DMS114 treated with DMSO at 0.1 percent for 48 hours (cell line): ENCODE data around the gene SCGB1C2.
A peak's percentile ranks its signal among the peaks of the same experiment; 100 is the strongest.
"Not testable (repeated sequence)": the region's sequence is repeated elsewhere in the genome, so short reads cannot be mapped to it uniquely, and the experiment has no call there.

Source experiments
- DNase-seq: peaks from one replicate; lab custom pipeline; 2025; ENCODE audit not compliant: unreplicated experiment; lab: John Stamatoyannopoulos, UW

The SCGB1C2 gene

DNA sequence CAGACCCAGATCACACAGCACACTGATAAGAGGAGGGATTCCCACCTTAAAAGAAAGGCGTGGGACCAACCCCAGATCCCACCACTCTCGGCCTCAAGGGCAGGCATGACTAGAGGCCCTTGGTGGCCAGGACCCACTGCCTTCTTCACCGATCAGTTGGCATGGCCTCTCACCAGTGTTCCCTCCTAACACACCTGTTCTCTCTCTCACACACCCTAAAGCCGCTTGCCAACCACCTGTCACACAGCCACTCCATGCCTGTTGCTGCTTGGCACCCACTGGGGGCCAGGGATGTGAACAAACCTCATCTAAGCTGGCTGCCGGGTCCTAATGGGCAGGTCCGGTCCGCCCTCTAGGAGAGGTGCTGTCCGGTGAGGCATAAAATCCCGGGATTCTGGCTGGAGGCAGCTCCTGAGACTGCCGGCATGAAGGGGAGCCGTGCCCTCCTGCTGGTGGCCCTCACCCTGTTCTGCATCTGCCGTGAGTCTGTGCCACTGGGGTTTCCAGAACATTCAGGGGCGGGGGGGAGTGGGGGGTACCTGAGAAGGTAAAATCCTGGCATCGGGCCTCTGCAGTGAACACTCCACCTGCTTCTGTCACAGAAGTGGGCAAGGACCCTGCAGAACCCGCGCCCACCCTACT, at the start of gene SCGB1C2:
Gene SCGB1C2 (plus strand): TSS at position 404 of the 642 bp plus-strand sequence. CDS start 22 bp downstream, at position 426.
- not testable (repeated sequence) for DNase-seq

GRCh38 chr17:113111-113510, 24.3 kb upstream of the SCGB1C2 start:
- DNase-seq: not testable (repeated sequence)

- not testable (repeated sequence) for DNase-seq
Measured at GRCh38 chr17:118339-118917, 18.9 kb upstream of the SCGB1C2 start.

DNA sequence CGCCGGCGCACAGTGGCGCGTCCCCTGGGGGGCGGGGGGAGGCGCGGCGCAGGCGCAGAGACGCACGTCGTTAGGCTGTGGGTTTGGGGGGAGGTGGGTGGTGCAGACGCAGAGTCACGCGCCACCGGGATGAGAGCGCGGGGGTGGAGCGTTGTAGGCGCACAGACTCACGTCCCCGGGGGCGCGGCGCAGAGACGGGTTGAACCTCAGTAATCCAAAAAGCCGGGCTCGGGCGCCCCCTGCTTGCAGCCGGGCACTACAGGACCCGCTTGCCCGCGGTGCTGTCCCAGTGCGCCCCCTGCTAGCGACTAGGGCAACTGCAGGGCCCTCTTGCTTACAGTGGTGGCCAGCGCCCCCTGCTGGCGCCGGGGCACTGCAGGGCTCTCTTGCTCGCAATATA, 3.4 kb upstream of the SCGB1C2 start:
- not testable (repeated sequence) for DNase-seq

DNA sequence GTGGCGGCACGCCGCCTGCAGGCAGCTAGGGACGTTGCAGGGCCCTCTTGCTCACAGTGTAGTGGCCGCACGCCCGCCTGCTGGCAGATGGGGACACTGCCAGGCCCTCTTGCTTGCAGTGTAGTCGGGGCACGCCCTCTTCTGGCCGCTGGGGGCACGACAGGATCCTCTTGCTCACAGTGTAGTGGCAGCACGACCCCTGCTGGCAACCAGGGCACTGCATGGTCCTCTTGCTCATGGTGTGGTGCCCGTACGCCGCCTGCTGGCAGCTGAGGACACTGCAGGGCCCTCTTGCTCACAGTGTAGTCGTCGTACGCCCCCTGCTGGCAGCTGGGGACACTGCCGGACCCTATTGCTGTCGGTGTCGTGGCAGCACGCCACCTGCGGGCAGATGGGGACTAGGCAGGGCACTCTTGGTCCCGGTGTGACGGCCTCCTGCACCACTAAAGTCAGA, 3.0 kb upstream of the SCGB1C2 start:
- DNase-seq: not testable (repeated sequence)

DNA sequence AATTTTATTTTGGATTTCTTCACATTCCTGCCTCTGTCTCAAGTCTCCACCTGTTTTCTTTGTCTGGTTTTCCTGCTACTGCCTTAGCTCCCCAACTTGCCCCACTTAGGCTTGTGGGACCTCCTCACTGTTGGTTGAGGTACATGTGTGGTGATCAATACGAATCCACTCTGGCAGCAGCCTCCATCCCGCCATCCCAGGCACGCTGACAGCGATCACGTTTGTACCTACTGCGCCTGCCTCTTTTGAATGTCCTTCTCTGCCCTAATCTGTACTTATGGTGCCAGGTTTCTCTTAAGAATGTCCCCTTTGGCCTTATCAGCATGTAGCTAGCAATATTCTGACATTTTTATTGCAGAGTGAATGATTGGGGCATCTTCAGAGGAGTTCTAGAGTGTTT, 2.3 kb upstream of the SCGB1C2 start:
- DNase-seq: not testable (repeated sequence)

GRCh38 chr17:135895-136294, 1.5 kb upstream of the SCGB1C2 start:
- DNase-seq: not testable (repeated sequence)

- not testable (repeated sequence) for DNase-seq
Measured at GRCh38 chr17:136531-136930, 838 bp upstream of the SCGB1C2 start.

GRCh38 chr17:139401-140205, 2.2 kb downstream of the SCGB1C2 start:
- DNase-seq: not testable (repeated sequence)

DNA sequence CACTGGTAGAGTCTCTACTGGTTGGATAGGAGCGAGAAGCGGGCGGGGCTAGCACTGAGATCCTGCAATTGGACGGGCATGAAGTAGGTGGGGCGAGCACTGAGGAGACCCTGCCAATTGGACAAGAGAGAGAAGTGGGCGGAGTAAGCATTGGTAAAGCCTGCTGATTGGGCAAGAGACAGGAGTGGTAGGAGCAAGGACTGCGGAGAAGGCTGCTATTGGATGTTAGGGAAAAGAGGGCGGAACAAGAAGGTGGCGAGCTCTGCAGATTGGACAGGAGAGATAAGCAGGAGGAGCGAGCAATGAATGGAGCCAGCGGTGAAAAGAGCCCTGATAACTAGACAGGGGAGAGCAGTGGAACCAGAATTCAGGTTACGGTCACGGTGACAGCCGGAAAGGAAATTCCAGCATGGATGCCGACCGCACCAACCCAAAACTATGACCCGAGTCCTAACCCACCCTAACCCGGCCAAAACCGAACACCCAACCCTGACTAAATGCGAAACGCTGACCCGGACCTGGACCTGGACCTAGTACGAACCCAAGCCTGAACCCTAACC, 4.8 kb downstream of the SCGB1C2 start:
- DNase-seq: peak; percentile 17

- DNase-seq: no peak
Measured at GRCh38 chr17:142876-143784, 5.8 kb downstream of the SCGB1C2 start.

DNA sequence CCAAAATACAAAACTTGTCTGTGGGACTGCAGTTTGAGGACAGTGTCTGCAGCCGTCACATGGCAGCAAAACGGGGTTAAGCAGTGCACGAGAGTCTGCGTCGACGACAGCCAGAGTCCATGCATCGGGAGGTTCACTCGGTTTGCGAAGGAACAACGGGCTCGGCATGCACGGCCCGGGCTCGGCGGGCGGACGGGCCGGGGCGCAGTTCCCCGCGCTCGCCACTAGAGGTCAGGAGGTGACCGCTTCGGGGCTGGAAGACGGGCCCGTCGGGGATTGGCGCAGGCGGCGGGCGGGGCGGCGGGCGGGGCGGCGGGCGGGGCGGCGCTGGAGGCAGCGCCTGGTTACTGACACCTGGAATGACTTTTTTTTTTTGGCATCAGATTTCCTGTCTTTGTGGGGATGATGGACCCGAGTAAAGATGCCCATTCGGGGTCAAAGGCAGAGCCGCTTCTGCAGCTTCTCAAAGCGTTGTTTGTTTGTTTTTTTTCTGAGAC, 6.5 kb downstream of the SCGB1C2 start:
- peak; percentile 40 for DNase-seq

- DNase-seq: no peak
Measured at GRCh38 chr17:144936-145670, 7.7 kb downstream of the SCGB1C2 start.

GRCh38 chr17:145671-146541, 8.5 kb downstream of the SCGB1C2 start:
- no peak for DNase-seq

DNA sequence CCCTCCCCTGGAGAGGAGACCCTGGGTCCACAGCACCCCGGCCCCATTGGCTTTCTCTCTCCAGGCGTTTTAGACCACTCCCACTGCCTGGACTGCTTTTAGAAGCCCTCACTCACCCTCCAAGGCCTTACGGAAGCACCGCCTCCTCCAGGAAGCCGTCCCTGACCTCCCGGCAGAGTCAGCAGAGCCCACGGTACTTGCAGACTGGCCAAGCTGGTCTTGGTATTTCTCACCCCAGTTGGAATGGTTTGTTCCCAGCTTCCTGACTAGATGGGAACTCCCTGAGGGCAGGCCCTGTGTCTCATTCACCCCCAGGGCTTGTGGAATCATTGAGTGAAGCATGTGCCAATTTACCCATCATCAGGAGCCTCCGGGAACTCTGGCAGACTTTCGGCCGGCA, 9.2 kb downstream of the SCGB1C2 start:
- no peak for DNase-seq

DNA sequence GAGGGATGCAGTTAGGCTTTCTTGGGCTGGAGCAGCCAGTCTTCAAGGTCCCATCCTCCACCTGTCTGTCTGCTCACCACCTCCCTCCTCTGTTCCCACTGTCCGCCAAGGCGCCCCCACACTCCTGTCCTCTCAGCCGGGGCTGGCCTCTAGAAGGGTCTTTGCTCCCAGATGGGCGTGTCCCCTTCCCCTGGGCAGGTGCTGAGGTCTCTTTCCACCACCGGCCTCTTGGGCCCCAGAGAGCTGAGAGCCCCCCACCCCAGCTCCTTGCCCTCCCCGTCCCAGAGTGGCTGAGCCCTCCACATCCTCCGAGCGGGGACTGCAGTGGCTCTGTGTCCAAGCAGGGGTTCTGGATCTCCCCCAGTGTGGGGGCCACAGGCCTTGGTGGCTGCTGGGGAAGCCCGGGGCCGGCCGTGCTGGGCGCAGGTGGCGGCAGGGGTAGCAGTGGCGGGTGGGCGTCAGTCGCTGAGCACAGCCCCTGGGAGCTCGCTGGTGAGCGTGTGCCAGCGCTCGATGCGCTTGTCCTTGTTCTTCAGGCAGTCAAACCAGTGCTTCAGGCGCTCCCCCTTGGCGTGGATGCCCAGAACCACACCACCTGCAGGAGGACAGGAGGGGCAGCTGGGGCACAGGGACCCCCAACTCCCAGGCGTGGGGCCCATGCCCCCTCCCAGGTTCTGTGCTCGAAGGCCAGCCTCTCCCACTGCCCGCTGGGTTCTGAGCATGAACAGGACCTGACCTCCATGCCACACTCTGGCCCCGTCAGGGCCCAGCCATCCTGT, 9.8 kb downstream of the SCGB1C2 start:
- no peak for DNase-seq

GRCh38 chr17:147796-148740, 10.7 kb downstream of the SCGB1C2 start:
- no peak for DNase-seq
